ENCODE data around the gene IVD. TPM values are rescaled to one million over a fixed set of nuclear protein-coding genes. Genes with fewer than 3 reads are reported as not detected.

IVD gene
- 53.2 and 57.8 TPM in 2 replicates for total RNA-seq

GRCh38 chr15:40405501-40406381 lies at the start of gene IVD:
Gene IVD, plus strand, starts transcription at chr15:40405795. Its CDS starts 33 bp downstream, at chr15:40405828.

GRCh38 chr15:40357723-40358470 lies 47.7 kb upstream of the IVD start, which contains the start of gene DISP2:
Gene DISP2, plus strand, starts transcription at chr15:40358219. Its CDS starts 103 bp downstream, at chr15:40358322.

GRCh38 chr15:40382580-40383456 lies 22.8 kb upstream of the IVD start, which contains the start of gene KNSTRN:
Gene KNSTRN, plus strand, starts transcription at chr15:40382721. Its CDS starts 115 bp downstream, at chr15:40382836.

GRCh38 chr15:40440743-40441564 lies 35.4 kb downstream of the IVD start, which contains the start of gene BAHD1:
Gene BAHD1, plus strand, starts transcription at chr15:40440953. Its CDS starts 17,512 bp downstream, at chr15:40458465.

GRCh38 chr15:40470423-40471104 lies 65.0 kb downstream of the IVD start, which contains the start of gene CHST14:
Gene CHST14, plus strand, starts transcription at chr15:40470984. Its CDS starts 230 bp downstream, at chr15:40471214.

Other genes with a start within 250 kb of the IVD start
- 2.4 and 5.0 TPM in 2 replicates for gene BUB1B, start 244.7 kb upstream of the IVD start, total RNA-seq
- 0.12 and 0.32 TPM in 2 replicates for gene PAK6, start 166.7 kb upstream of the IVD start, total RNA-seq
- not detected in 2 replicates for gene ANKRD63, start 122.7 kb upstream of the IVD start, total RNA-seq
- gene PLCB2, start 97.9 kb upstream of the IVD start, total RNA-seq: 0.12 and 0.49 TPM in 2 replicates
- gene INAFM2, start 82.1 kb upstream of the IVD start, total RNA-seq: 12.2 and 13.4 TPM in 2 replicates
- 31.0 and 35.0 TPM in 2 replicates for gene CCDC9B, start 64.9 kb upstream of the IVD start, total RNA-seq
- not detected in 2 replicates for gene PHGR1, start 54.8 kb upstream of the IVD start, total RNA-seq
- 0.49 and 0.65 TPM in 2 replicates for gene DISP2, start 47.6 kb upstream of the IVD start, total RNA-seq
- gene KNSTRN, start 23.1 kb upstream of the IVD start, total RNA-seq: 10.9 and 12.0 TPM in 2 replicates
- 13.7 and 17.8 TPM in 2 replicates for gene BAHD1, start 35.2 kb downstream of the IVD start, total RNA-seq
- gene CHST14, start 65.2 kb downstream of the IVD start, total RNA-seq: 15.5 and 18.7 TPM in 2 replicates
- 19.4 and 21.3 TPM in 2 replicates for gene CCDC32, start 159.2 kb downstream of the IVD start, total RNA-seq
- gene RPUSD2, start 163.5 kb downstream of the IVD start, total RNA-seq: 10.8 and 11.7 TPM in 2 replicates
- 2.9 and 3.6 TPM in 2 replicates for gene KNL1, start 188.5 kb downstream of the IVD start, total RNA-seq